Heart left ventricle (tissue), 13 donors: Measurements from ENCODE around the gene ADCY9.

Experiments
- POLR2A ChIP-seq, 2 donors: fragments of 450-650 bp; IDR thresholded peaks; one replicate each; pipeline ENCODE4 v1.6.1; 2017; ENCODE audit warnings: antibody characterized with exemption in 2 of 2, mild to moderate bottlenecking in 2 of 2, moderate library complexity in 2 of 2
- TF ChIP-seq, protein P1 (sequence below), 12 donors: fragments of 200-600 bp; sonication (generic) in 4 of 12; IDR thresholded peaks; one replicate each; pipeline versions ENCODE4 v1.5.0 to v1.8.0; 2018 to 2022; ENCODE audit warnings: antibody characterized with exemption in 12 of 12, mild to moderate bottlenecking in 5 of 12
- donor health status: ischemic (EF 13 %, LVEDD 7.1; RV severe dilation, severe dysfunction).
- donor health status: DM: no; HTN: yes; CAD: no.
- donor health status: DM: no; HTN: no; CAD: no.
- donor health status: ischemic (EF 25% LVEDD 6.9; RV normal size, moderate dysfunction).
- donor health status: ischemic (EF 25% LVEDD 5.7; RV mildly dilated, moderate dysfunction).
- donor health status: ischemic (EF 35%, LVEDD 5.7; RV mildly dilated, moderate dysfunction).
- donor health status: nonischemic (EF 11% LVEDD 7.7; RV severe dilation, severe dysfunction).
- donor health status: DM: yes; HTN: yes; CAD: no.
- donor health status: PGD.
- donor health status: ischemic (EF 29% LVEDD 5.4; RV normal size, mild dysfunction).
- donor health status: nonischemic (EF 23%, LVEDD 6.1; RV moderate dilation, normal function).

DNA sequence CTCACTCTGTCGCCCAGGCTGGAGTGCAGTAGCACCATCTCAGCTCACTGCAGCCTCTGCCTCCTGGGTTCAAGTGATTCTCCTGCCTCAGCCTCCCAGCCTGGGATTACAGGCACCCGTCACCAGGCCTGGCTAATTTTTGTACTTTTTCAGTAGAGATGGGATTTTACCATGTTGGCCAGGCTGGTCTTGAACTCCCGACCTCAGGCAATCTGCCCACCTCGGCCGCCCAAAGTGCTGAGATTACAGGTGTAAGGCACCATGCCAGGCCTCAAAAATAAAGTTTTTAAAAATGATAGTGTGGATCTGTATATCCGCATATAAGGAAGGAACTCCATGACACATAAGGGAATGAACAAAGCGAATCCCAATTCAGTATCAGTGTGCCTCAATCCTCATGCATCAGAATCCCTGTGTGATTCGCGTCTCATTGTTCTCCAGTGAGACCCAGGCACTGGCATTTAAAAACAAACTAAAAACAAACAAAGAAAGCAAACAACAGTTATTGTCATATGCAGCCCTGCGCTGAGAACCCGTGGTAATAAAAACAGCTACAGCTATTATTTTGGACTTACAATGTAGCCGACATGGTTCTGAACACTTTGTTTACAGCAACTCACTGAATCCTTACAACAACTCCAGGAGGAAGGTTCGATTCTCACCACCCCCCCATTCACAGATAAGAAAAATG is 181.6 kb downstream of the ADCY9 start:
- no peak for TF ChIP-seq POLR2A (IDR thresholded peaks at IDR 0.05)
- TF ChIP-seq, protein P1, sequence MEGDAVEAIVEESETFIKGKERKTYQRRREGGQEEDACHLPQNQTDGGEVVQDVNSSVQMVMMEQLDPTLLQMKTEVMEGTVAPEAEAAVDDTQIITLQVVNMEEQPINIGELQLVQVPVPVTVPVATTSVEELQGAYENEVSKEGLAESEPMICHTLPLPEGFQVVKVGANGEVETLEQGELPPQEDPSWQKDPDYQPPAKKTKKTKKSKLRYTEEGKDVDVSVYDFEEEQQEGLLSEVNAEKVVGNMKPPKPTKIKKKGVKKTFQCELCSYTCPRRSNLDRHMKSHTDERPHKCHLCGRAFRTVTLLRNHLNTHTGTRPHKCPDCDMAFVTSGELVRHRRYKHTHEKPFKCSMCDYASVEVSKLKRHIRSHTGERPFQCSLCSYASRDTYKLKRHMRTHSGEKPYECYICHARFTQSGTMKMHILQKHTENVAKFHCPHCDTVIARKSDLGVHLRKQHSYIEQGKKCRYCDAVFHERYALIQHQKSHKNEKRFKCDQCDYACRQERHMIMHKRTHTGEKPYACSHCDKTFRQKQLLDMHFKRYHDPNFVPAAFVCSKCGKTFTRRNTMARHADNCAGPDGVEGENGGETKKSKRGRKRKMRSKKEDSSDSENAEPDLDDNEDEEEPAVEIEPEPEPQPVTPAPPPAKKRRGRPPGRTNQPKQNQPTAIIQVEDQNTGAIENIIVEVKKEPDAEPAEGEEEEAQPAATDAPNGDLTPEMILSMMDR (IDR thresholded peaks at IDR 0.05) = no peak
